Dedifferentiated amniotic fluid mesenchymal stem cell (primary cell): ENCODE data around the gene CRELD2.
A peak's percentile ranks its signal among the peaks of the same experiment; 100 is the strongest.

ENCODE experiments used
- DNase-seq: peaks from one replicate; pipeline ENCODE4 v3.0.0-alpha.2; 2016; ENCODE audit errors: extremely low spot score

The CRELD2 gene

DNA sequence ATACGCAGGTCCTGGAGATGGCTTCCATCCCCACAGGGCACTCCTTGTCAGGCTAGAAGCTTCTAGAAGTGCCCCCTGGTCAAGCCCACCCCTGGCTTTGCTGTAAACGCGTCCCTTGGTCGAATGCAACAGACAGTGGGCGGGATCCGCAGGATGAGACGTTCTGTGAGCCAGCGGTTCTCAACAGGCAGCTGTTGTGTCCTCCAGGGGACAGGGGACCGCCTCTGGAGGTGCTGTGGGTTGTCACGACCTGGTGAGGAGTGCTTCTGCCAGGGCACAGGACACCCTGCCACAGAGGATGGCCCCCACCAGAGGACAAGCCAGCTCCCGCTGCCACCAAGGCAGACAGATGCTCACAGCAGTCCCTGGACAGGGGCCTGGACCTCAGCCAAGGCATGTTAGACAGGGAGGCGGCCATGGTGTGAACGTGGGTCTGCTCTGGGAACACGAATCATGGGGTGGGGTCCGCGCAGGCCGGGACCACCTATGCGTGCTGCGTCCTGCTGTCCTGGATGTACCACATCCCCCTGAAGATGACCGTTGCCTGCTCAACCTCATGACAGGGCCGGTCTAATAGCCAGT lies 11.7 kb downstream of the CRELD2 start:
- no peak for DNase-seq

DNA sequence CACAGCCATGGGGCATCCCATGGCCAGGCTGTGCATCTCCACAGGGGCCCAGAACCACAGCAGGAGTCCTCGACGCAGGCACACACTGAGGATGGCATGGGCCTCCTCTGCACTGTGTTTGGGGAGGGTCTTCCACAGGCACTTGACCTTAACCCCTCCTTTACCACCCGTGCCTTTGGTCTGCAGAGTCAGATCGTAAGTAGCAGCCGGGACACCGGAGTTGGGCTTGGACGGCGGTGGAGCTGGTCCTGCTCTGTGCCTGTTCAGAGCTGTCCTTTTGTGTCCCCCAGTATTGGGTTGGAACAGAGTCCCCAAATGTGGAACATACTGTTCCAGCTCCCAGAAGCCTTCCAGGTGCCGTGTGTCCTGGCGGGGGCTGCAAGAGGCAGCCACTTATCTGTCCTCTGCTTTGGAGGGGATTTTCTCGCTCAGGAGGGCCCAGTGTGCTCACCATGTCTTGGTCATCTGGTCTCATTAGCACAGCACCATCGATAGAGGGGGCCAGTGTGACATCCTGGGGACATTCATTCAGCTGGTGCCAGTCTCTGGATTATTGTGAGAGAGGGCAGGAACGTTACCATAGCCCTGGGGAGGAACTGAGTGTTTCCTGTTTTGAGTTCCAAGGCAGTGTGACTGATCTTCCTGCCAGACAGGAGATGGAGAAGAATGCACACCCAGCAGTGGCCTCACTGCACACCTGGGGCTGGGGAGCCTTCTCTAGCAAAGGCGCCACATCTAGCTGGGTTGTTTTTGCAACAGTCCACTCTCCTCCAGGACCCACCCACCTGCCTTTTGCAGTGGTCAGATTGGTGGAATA lies 12.4 kb downstream of the CRELD2 start:
- peak; percentile 46 for DNase-seq

DNA sequence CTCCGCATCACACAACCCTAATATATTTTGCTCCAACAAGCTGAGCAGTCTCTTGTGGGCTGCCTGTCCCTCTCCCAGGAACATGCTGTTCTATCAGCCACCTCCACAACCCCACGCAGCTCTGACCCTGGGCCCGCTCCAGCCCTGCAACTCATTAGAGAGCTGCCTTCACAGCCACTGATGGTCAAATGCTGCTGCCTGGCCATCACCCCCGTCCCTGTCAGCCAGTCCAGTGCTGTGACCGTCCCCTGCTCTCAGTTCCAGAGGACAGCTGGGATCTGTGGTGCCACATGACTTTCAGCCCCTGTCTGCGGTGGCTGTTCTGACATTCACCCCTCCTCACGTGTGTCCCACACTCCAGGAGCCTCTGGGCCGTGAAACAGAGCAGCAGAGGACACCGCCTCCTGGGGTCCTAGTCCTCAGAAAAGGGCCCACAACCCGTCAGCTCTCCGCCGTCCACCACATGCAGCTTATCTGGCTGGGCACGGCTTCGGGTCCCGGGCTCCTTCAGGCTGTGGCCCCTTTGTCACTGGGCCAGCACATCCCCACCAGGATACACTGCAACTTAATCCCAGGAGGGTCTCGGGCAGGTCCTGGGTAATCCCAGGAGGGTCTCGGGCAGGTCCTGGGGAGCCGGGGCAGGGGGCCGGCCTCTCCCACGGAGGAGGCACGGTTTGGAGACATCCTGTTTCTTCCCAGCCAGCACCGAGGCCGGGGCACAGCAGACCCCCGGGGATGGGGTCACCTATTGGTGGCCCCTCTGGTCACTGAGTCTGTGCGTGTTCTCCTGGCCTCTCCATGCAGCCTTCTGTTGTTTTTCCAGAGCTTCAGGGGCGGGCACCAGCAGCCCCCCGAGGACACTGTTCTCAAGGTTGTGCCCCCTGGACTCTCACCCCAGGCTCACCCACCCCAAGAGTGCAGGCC lies 15.1 kb downstream of the CRELD2 start:
- no peak for DNase-seq

DNA sequence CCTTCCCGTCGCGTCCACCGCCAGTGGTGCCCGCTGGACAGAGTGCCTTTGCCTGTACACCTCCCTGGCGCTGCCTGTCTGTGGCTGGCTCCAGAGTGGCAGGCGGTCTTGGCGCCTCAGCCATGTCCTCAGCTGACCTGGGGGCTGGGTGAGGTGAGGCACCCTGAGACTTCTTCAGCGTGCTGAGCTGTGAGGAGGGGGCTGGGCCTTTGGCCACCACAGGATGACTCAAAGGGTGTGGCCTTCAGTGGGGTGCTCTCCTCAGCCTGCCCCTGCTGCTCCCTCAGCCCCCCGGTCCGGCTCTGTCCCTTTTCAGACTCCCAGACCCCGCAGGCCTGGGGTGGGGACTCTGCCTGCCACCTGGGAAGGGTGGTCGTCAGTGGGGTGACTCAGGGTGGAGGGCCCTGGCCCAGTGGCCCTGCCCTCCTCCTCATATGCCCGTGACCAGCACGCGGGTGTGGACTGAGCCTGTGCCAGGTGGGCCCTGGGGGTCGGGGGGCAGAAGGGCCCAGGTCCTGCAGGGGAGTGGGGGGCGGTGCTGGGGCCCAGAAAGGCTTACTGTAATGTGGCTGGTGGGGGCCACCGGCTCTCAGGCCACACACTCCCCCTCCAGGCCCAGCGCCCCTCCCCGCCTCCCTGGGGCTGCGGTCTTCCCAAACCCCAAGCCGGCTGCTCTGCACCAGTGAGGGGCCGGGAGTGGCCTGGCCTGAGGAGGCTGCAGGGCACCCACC lies 15.9 kb downstream of the CRELD2 start:
- DNase-seq = no peak

DNA sequence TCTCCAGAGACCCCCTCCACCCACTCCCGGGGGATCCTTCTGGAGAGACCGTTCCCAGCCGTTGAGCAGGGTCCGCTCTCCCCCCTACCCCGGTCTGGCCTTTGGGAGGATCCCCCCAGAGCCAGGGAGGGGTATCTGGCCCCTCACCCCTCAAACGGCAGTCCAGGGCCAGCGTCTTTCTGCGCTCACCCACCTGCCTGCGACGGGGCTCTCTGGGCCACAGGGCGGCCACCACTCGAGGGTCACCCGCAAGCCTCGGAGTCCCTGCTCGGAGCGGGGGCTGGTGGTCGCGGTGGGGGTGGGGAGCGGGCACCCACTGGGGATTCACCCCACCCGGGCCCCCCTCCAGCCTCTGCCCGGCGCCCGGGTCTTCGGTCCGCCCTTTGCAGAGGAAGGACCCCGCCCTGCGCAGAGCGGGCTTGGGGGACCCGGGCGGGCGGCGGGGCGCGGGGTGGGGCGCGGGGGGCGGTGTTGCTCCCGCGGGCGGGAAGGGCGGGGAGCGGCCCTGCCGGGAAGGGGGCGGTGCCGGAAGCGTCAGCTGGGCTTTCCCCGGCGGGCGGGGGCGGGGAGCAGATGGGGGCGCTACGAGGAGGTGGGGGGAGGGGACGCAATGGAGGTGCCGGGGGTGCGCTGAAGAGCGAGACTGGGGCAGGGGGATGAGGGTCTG lies 16.6 kb downstream of the CRELD2 start:
- no peak for DNase-seq

DNA sequence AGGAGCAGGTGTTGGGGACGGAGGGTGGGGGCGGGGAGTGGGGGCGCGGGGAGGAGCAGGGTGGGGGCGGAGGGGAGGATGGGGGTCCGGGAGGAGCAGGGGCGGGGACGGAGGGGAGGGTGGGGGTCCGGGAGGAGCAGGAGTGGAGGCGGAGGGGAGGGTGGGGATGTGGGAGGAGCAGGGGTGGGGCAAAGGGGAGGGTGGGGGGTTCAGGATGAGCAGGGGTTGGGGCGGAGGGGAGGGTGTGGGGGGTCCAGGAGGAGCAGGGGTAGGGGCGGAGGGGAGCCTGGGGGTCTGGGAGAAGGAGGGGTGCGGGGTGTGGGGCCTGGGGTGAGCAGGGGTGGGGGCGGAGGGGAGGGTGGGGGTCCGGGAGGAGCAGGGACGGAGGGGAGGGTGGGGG lies 17.1 kb downstream of the CRELD2 start:
- DNase-seq = no peak

DNA sequence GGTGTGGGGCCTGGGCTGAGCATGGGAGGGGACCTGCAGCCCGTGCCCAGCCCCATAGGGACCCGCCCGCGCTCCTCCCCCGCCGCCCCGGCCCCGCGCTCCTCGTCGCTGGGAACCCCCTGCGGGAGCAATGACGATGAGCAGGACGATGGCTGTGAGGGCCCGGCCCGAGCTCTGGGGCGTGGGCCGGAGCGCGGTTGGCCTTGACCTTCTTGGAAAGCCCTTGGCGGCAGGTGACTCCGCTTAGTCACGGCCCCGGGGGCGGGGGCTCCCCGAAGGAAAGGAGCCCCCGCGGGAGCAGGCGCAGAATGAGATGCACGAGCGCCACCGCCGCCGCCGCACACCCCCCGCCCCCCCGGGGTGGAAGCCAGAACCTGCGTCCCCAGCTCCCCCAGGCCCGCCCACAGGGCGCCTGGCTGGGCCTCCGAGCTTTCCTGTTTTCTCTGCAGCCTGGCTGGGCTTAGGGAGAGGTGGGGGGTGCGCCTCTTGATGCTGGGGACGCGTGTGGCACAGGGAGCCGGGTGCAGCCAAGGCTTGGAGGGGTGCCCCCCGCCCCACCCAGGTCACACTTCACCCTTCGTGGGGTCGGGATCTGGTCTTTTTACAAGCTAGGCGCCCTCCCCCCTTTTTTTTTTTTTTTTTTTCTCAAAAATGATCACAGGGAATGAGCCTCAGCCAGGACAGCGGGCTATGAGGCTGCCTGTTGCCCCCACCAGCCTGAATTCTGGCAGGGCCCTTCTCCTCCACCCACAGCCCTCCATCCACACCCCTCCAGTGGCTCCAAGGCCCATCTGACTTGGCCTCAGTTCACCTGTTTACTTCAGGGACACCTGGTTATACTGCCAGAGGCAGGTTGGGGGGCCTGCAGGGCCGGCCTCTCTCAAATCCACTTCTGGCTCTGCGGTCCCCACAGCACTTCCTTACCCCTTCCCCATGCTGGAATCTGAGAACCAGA lies 17.9 kb downstream of the CRELD2 start:
- peak; percentile 36 for DNase-seq

DNA sequence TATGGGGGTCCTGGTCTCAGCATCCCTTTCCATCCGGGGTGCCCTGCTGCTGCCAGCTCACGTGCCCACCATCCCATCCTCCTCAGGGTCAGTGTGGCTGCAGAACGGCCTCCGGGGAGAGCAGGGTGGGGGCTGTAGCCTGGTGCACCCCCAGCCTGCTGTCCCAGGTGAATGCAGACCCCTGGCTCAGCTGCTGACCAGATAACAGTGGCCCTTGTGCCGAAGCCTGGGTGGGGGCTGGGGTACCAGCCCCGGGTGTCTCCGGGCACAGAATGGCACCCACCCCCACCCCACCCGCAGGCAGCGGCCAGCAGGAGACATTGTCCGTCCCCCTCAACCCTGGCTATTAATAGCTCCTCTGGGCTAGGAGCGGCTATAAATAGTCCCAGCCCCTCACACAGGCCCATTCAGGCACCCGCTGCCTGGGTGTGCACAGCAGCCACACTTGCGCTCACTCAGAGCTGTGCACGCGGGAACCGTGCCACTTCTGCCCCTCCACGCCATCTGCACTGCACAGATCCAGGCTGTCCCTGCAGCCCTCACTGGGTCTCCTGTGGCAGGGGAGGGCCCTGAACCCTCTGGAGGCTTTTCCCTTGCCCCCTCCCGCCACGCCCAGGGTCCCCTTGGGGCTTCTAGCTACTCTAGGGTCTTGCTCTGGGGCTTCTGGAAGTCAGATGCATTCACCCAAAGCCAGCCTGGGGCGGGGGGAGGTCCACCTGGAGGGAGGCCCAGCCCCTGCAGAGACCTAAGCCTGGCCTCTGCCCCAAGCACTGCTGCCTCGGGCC lies 18.7 kb downstream of the CRELD2 start:
- DNase-seq = no peak

DNA sequence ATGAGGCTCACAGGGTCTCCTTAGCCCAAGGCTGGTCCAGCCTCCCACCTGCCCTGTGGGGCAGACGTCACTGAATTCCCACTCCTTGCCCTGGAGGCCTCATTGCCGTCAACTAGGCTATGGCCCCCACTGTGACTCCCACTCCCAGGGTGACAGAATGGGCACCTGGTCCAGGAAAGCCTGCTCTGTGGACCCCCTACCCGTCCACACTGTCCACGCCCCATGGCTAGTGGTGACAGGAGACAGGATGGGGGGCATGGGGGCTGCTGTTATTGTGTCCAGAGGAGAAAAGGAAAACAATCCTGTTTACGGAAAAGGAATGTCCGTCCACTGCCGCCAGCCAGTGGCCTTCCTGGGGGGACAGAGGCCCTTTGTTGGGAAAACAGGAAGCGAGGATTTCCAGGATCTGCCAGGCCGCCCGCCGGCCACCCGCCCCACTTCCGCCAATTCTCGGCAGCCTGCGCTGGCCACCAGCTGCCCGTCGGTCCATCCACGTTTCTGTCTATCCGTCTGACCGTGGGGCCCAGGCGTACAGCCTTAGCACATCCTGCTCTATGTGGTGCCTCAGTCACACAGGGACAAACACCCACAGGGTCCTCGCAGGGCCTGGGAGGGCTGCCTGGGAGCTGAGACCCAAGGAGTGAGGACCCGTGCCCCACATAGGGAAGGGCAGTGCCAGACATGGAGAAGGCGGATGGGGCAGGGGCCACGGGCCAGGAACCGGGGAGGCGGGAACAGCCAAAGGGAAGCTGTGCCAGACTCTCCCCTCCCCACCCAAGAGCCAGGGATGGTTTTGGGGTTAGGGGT lies 19.5 kb downstream of the CRELD2 start:
- DNase-seq = no peak

DNA sequence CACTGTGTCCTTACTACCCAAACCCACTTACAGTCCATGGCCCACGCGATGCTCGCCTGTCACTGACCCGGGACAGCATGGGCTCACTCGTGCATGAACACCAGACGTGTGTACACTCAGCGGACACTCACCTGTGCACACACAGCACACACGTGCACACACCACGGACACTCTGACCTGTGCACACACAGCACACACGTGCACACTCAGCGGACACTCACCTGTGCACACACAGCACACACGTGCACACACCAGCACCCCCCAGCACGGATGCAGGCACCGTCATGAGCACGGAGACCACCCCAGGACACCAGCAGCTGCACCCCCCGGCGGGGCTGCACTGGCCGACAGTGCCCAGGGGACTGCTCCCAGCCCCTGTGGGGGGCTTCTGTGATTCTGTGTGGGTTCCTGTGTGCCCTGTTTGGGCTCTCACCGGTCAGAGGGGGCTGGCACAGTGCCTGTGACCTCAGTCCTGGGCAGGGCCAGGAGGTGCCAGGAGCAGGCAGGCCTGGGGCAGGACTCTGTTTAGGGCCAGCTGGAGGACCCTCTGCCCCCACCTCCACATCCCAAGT lies 20.2 kb downstream of the CRELD2 start:
- DNase-seq = no peak

DNA sequence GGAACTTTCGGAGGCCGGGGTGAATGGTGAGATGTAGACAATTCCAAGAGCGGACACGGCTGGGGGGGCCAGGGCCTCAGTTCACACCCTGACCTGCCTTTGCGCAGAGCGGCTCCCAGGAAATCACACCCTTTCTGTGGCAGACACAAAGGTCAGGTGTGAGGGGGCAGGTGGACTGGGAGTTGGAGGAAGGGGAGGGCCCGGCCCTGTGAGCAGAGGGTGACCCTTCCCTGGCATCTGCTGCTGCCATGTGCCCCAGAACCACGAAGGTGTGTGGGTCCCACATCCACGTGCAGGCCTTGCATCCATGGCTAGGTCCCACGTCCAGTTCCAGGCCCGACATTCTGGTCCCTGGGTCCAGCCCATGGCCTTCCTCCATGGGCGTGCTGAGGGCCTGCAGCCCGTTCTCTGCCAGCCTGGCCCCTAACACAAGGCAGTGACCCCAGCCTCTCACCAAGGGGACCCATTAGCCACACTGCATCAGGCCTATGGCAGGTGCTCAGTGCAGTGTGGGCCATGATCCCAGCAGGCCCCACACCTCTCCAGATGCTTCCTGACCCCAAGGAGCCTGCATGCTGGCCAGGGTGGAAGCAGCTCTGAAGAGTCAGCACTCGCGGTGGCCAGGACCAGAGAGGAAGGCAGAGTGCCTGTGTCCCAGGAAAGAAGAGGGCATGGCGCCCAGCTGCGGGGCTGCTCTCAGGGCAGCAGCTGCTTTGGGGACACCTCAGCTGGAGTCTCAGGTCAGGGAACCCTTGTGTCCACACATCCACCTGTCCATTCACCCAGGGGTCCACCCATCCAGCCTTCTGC lies 23.3 kb downstream of the CRELD2 start:
- no peak for DNase-seq

DNA sequence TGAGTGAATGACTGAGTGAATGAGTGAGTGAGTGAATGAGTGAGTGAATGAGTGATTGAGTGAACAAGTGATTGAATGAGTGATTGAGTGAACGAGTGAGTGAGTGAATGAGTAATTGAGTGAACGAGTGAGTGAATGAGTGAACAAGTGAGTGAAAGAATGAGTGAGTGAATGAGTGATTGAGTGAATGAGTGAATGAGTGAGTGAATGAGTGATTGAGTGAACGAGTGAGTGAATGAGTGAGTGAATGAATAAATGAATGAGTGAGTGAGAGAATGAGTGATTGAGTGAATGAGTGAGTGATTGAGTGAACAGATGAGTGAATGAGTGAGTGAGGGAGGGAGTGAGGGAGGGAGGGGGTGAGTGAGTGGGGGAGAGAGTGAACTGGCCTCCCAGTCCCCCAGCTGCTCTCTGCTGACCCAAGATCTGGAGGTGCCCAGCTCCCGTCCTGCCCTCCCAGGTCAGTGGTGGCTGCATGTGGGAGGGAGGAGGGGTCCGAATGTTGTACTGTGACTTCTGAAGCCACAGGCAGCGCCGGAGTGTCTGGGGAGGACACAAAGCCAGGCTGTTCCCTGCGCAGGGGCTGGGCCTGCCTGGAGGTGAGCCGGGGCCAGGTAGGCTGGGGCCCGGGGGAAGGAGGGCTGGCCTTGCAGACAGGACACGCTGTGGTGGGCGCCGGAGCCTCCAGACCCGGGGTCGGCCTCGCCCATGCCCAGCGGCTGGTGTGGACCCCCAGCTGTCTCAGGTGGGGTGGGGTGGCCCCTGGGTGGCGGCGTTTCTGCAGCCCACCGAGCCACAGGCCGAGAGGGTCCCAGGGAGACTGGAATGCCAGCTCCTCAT lies 24.4 kb downstream of the CRELD2 start:
- no peak for DNase-seq

DNA sequence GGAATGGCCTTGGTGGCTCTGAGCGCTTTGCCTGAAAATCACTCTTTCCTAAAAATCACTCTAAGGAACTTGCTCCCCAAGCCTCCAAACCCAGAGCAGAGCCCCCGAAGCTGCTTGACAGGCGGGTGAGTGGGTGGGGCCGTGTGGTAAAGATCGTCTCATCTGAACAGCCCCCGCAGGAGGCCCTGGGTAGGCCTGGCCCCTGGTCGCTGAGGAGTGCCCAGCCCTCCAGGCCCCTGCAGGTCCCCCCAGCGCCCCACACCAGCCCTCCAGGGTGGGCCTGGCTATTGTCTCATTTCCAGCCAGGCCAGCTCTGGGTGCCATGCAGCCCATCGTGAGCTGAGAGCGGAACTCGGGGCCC lies 25.0 kb downstream of the CRELD2 start:
- no peak for DNase-seq

DNA sequence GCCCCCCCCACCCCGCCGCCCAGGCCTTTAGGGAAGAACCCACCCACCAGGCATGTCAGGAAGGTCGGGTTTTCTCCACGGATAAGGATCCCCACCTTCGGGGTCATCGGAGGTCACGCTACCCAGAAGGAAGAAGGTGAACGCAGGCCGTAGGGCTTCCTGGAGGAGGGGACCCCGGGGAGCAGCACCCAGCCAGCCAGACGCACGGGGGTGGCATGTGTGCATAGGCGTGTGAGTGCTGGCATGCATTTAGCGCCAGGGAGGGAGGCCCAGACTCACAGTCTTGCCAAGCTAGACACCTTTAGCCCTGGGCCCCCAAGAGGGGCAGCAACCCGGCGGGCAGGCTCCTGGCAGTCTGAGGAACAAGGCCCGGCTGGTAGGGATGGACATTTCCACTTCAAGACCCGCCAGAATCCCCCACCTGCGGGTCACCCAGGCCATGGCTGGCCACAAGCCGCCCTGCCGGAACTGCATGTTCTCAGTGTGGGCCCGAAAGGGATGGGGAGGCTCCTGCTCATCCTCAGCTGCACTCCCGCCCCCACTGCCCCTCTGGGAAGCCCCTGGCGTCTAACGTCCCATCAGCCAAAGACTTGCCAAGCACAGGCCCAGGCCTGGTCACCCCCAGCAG lies 25.5 kb downstream of the CRELD2 start:
- no peak for DNase-seq

DNA sequence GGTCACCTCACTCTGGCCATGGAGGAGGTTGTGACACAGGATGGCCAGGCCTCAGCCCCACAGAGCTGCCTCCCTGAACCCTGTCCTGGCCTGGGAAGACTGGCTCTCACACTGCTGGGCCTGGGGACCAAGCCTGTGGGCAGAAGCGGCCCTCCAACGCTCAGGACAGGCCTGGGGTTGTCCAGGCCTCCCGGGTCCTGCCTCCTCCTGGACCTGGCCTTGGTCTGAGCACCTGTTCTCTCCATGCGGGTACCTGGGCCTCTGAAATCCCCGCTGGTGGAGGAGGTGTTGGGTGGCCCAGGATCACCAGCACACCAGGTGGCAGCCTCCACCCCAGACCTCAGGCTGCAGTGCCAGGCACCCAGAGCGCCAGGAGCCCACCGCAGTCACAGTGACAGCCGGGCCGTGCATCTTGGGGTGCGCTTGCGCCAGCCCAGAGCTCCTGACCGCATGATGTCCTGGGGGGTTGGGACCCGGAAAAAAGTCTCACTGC lies 26.0 kb downstream of the CRELD2 start:
- no peak for DNase-seq
